Activated CD4-positive, alpha-beta T cell treated with anti-CD3 and anti-CD28 coated beads, Interleukin-2, Interleukin-4, amounts not matched to agents 100 ng/mL and 50 ng/mL, durations not matched to agents 16 hours and 8 hours (primary cell): ENCODE results near the gene OPCML.

Experiments used
- DNase-seq: peaks from one replicate; pipeline ENCODE4 v3.0.0-alpha.2; 2020; ENCODE audit warnings: low spot score

The OPCML gene

DNA sequence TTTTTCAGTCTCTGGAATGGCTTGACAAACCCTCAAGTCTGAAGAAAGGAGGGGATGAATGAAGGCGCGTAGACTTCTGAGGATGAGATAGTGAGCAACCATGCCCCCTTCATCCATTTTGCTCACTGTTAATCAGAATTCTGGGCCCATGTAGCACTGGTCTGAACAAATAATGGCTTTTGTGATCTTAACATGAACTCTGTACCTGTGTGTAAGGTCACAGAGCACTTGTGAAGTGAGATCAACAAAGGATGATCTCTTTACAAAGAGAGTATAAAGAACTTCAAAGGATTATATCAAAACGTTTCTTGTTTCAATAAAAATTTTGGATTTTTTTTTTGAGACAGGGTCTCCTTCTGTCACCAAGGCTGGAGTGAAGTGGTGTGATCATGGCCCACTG is 976.7 kb downstream of the OPCML start:
- DNase-seq = no peak

DNA sequence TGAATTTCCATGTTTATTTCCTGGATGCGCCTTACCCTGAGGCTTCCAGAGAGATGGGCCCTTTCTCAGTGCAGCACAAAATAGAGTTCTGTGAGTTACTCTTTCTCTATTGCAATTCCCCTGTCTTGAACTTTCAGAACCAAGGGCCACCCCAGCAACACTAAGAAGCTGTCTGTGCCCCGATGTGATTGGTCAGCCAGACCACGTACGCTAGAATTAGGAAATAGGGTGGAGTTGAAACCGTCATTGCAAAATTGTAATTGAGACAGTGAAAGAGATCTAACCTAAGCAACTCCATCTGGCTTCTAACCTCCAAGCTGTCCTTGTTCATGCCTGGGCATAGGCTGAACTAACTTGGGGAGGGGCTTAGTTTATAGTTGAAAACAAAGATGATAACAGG is 981.3 kb downstream of the OPCML start:
- no peak for DNase-seq

DNA sequence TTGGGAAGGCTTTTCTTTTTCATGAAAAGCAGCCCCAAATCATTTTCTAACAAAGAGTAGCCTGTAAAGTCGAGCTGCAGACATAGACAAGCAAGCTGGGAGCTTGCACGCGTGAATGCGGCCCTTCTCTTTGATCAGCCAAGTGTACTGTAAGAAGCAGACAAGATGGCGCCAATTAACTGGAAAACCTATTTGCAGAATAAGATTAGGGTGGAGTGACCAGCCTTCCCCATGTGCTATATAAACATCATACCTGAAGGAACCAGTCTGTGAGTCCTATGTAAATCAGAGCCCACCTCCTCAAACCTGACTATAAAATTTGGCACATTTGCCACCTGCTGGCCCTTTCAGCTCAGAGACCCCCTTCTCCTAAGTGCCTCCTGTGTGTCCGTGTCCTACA is 982.7 kb downstream of the OPCML start:
- DNase-seq = no peak

DNA sequence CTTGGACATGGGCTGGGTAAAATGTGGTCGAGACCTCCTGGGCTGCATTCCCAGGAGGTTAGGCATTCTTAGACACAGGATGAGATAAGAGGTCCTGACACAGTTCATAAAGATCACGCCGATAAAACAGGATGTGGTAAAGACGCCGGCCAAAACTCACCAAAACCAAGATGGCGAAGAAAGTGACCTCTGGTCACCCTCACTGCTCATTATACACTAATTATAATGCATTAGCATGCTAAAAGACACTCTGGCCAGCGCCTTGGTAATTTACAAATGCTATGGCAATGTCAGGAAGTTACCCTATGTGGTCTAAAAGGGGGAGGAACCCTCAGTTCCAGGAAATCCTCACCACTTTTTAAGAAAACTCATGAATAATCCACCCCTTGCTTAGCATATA is 983.3 kb downstream of the OPCML start:
- no peak for DNase-seq

DNA sequence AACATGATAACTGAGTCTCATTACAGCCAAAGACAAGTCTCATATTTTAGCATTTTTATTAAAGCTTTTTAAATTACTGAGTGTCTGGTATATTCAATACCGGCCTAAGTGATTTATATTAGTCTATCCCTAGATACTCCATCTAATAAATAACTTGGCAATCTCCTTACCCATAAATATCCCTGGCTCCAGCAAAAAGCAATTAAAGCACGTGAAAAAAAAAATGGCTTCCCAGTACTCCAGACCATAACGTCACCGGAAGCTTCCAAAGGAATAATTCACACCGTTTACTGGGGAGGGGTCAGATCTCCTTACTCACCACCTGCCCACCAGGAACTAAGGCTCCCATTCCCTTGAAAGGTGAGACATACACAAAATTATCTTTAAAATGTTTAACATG is 988.3 kb downstream of the OPCML start:
- no peak for DNase-seq

DNA sequence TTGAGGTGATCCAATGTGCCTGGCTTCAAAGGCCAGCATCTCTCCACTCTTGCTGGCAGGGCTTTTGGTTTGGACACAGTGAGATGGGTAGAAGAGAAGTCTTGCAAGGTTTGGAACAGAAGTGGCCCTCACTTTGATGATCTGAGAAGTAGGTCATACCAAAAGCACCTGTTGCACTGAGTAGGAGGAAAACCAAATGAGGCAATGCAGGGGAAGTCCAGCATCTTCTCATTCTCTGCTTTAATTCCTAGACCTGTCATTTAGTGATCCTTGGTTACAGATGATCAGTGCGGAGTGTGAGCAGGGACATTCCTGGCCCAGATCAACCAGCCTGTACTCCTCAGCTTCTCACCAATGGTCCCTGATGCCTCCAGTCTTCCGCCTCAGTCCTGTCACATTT is 990.5 kb downstream of the OPCML start:
- no peak for DNase-seq

DNA sequence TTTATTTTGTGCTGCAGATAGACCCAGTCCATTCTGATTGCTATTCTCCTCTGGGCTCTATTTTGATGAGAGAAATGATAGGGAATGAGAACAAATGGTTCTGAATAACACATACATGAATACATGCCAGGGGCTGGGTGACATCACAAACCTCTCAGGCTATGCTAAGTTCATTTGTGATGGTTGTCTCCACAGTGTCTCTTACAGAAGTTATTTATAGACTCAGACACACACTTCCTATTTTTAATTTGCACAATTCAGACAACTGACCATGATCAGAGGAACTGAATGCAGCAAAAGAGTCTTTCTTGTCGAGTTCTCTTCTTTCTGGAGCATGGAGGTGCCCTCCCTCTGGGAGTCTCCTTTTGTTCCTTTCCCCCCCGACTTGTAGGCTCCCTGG is 991.7 kb downstream of the OPCML start:
- no peak for DNase-seq

DNA sequence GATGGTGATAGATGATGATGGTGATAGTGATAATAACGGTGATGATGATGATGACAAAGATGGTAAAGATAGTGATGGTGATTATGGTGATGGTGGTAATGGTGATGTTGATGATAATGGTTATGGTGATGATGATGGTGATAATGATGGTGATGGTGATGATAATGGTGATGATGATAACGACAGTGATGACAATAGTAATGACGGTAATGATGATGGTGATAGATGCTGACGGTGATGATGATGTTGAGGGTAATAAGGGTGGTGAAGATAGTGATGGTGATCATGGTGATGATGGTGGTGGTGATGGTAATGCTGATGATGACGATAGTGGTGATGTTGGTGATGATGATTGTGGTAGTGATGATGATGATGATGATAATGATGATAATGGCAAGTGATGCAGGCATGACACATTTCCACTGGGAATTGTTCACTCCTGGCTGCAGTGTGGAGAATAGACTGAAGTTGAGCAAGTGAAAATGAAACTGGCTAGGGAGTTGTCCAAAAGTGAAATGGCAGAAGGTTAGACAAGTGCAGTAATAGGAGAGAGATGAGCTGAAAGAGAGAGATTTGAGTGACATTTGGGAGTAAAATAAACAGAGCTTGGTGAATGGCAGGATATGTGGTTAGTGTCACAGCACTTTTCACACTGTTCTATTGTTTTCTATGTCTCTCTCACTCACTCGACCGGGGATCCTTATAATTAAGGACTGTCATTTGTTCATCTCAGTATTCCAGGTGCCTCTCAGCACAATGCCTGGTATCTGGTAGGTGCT is 992.5 kb downstream of the OPCML start:
- DNase-seq = no peak

DNA sequence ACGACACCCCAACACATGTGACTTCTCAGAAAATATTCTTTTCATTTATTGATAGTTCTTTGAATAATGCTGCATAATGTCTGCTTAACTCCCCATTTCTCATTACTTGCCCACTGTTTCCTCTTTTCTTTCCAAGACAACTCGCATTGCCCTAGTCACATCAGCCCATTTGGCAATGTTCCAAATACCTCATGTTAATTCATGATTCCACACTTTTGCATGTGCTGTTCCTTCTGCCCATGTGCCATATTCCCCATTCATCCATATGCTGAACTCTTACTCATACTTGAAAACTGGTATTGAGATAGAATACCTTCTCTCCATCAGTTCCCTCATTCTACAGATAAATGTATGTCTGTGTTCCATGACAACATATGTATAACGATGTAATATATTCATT is 993.7 kb downstream of the OPCML start:
- DNase-seq = no peak

DNA sequence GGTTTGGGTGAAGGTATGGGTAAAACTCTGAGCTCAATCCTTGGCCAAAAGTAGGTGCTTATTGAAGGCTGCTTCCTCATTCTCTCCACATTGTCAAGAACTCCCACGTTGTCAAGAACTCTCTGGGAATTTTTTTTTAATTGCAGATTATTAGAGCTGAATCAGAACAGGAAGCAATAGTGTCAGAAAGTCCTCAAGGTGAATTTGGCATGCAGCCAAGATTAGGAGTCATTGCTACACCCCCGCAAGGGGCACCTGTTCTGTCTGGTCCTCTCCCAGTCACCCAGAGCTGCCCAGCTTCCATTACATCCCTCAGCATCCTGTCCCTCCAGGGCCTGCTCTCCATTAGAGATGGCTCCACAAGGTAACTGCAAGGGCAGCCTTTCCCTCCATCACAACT is 996.5 kb downstream of the OPCML start:
- DNase-seq = no peak

DNA sequence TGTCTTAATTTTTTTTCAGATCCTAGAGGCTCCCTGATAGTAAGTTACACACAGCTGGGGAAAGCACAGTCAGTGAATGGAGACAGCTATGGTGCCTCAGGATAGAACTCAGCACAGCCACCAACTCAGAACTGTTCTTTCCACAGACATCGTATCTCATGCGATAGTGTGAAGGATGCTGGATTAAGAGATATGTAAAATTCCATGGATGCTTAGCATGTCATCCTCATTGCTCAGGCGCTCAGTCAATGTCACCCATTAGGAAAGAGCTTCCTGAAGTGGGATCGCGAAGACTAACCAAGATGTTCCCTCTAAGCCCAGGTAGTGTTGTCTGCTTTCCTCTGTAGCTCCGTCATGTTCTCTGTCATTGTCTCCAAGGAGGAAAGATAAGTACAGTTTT is 1000.4 kb downstream of the OPCML start:
- DNase-seq = no peak

DNA sequence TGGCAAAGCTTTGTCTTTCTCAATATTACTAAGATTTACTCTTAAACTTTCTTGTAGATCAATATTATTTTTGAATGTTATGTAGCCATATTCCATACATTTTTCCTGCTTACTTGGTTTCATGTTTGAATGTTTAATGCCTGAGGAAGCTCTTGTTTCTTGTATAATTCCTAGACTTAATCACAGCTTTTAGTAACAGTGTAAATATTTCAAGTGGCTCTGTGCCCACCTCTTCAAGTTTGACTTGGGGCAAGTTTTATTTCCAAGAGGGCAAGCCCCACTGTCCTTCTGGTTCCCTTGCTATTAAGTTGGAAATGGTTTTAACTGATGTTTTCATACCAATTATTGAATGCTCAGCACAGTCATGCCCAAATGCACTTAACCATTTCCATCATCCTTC is 1004.1 kb downstream of the OPCML start:
- DNase-seq = no peak

DNA sequence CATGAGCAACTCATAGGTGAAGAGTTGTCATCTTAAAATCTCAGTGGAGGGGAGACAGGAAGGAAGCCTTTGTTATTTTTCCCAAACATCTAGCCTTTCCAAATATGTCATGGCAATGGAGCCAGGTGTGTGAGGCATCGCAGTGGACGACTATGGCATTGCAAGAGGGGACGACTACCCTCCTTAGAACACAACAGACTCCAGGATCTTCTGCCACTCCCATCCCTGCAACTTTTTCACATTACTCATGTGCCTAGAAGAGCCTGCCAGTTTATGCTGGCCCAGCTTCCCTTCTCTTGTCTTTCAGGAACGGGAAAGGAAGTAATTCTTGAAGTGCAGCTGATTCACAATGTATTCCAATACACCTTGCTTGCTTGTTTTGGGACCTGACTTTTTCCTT is 1008.4 kb downstream of the OPCML start:
- DNase-seq = no peak

DNA sequence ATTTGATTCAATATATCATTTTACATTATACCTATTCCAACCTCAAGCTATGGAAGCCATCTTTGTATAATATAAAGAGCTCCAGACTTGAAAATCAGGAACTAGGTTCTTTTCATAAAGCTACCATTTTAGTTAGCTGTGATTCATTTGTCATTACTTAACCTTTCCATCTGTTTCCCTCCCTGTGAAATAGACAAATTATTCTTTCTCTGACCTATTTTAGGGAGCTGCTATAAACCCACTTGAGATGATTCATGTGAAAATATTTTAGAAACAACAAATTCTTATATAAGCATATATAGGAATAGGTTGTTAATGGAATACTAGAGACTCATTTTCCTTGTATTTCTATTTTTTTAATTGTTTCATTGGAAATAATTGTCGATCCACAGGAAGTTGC is 1012.1 kb downstream of the OPCML start:
- DNase-seq = no peak

DNA sequence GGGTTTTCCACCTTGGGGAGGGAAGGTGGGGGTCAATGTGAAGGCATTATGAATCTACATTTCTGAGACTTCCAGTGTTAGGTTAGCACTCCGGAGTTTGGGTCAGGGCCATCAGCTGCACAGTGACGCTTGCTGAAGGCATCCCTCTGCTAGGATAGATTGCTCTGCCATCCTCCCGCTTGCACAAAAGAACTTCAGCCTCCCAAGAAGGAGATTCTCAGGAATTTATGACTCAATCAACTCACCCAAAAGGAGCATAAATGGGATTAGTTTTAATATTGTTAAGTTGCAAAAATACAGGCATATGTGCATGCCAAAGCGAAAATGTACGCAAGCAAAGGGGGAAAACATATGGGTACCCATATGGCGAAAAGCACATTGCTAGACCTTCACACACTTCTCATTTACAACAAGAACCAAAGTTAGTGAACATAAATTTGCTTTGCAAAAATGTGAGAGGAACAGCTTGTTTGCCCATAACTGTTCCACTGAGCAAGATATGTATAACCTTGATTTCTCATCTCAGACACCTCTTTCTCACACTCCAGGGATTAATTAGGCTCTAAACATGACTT is 1013.0 kb downstream of the OPCML start:
- no peak for DNase-seq

DNA sequence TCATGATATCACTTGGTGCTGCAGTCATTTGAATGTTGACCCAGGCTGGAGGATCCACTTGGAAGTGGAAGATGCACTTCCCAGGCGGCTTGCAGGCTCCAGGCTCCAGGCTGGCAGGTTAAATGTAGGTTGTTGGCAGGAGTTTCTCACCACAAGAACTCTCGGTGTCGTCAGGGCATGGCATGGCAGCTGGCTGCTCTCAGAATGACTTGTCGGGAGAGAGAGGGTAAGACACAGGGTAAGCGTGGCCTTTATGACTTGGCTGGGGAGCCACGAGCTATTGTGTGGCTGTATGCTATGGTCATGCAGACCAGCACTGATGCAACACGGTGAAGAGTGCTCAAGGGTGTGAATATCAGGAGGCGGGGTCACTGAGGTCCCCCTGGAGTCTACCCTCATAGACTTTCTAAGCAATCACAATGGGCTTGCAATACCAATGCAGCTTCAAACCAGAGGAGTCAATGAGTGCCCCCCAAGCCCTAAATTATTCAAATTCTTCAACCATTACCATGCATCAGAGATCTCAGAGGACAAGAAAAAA is 1027.7 kb downstream of the OPCML start:
- DNase-seq = no peak

DNA sequence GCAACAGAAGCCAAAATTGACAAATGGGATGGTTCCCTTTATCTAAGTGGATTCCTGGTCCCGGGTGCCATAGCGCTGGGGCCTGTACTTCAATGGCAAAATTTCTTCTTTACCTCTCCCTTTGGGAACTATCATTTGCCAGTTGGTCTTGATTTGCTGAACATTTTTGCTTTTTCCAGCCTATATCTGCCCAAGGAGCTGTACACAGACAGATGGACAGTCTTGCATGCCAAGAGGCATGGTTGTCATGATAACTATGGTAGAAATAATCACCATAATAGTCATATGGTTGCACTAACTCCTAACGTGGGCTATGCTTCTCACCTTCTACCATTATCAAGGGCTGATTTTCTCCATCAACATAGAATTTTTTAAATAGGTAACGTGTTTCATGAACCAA is 1030.9 kb downstream of the OPCML start:
- no peak for DNase-seq

DNA sequence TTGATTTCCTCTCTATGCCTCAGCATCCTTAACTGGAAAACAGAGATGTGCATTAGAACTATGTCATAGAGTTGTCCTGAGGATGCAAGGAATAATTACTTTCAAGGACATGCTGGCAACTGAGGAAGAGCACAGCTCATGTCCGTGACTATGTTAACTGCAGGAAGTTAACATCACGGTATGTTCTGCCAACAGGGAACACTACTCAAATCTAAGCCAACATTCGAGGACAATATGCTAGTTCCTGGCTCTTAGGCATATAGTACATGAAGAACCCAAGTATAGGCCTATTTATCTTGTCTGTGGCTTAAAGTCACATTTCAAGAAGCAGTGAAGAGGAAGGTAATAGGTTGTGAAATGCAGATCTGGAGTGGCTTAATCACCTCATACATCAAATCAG is 1032.6 kb downstream of the OPCML start:
- no peak for DNase-seq

DNA sequence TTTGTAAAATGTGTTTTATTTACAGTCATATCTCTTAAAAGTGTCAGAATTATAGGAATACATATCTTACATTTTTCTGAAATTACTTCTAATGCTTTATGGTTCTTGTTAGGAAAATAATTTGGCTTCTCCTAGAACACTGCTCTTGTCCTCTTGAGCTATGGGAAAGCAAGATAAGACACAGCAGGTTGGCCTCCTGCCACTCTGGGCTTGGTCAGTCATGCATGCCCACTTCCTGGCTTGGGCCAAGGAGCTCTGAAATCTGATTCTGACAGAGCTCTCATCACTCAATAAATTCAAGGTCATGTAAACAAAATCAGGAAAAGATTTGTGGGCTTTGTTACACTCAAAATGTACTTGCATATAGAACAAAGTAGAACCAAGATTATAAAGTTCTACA is 1036.0 kb downstream of the OPCML start:
- DNase-seq = no peak

DNA sequence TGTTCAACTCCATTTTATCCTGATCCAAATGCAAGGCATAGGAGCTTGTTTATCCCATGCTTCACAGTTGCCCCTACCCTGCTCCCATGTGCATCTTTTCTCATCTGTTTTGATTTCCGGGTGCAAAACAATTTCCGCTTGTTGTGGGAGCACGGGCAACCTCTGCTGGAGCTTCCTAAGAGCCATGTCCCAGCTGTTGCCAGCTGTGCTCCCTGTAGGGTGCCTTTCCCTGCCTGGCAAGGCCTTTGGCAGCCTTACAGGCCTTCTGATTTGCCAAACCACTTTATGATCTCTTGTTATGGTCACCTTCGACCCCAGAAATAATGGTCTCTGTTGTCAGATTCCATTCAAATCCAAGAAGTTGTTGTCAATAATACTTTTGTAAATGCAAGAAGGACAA is 1038.5 kb downstream of the OPCML start:
- no peak for DNase-seq

DNA sequence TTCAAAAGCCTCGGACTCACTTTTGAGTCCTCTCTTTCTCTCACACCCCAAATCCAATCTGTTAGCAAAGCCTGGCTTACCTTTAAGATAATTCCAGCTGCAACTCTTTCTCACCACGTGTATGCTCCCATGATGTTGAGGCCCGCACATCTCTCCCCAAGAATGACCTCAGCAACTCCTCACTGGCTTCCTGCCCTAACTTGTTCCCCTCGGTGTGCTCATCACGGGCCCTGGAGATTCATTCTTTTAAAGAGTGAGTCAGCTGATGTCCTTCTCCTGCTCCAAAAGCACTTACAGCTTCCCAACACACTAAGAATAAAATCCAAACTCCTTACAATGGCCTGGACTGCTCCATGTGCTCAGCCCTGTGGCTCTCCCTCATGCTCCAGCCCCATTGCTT is 1041.3 kb downstream of the OPCML start:
- no peak for DNase-seq

DNA sequence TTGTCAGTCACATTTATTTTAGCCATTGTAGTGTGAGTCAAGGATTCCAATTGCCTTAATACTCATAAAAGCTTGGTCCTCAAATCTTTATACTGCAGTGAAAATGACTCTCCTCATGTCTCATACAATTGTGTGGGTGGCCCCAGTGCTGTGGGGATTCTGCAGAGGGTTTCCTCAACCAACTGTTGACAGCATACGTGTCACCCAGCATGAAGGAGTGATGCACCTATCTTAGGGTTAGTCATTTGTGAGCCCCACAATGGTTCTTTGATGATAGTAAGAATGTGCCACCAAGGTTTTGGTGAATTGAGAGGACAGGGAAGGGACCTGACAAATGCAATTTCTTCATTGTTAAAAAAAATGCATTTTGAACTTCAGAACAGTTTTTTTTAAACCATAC is 1046.2 kb downstream of the OPCML start:
- no peak for DNase-seq

DNA sequence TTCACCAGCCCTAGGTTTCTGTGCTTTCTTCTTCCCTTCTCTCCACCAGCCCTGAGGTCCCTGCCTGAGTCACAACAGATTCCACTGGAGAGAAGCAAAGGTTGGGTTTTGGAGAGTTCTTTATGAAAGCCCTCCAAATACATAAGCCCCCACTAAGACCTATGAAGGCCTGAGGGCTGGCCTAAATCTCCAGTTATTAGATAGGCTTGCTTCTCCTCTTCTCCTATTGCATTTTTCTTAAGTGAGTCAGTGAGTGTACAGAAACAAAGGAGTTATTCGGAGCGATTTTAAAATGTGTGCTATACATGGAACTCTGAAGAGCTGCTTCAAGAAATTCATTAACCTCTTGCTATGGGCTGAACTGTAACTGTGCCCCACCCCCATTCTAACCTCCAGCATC is 1057.3 kb downstream of the OPCML start:
- DNase-seq = no peak
